ENCODE results near the gene TMEM168. TPM values are rescaled to one million over a fixed set of nuclear protein-coding genes. Genes with fewer than 3 reads are reported as not detected.

Gene TMEM168
- total and polyA plus RNA-seq, 4 experiments from 2014 or later: 3.7 to 31.9 (median 15.9) TPM

DNA sequence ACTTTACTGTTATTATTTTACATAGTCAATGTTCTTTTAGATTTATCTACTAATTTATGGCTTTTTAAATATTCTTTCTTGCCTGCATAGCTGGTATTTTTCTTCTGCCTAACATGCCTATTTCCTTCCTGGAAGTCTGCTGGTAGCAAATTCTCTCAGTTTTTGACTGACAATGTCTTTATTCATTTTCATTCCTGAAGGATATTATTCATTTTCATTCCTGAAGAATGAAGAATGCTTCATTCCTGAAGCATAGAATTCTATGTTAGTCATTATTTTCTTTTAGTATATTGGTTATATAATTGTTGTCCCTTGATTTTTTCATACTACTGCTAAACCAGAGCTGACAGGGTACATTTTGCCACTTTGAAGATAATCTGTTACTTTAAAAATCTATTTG is 41.8 kb downstream of the TMEM168 start:
- Mint-ChIP-seq H3K36me3 (peaks cover 0 to 1% of the 10 kb centered on the region in 2 donors), H3K9me3 (peaks cover 0 to 2% (median 0%) of the 10 kb centered on the region in 8 donors), H3K27ac (no peak overlapping the region), H3K4me3 (no peak overlapping the region), H3K4me1 (peaks cover 0 to 3% (median 0%) of the 10 kb centered on the region in 4 donors), H3K27me3 (no peaks in the 10 kb centered on the region)
- CTCF ChIA-PET (ENCODE audit: partially characterized antibody): no interaction called here
- POLR2A ChIA-PET (ENCODE audit: partially characterized antibody): no interaction called here
- no peaks in the 10 kb centered on the region for H3K36me3 ChIP-seq (ENCODE audit: insufficient read depth, low read length)
- DNase-seq: no peak
- no peaks in the 10 kb centered on the region for H3K4me1 ChIP-seq (ENCODE audit: insufficient read depth, low read length)
- intact Hi-C loops (cut with micrococcal nuclease): no loop called here
- H3K4me3 ChIP-seq (ENCODE audit: low read length in 2 of 2): no peak overlapping the region
- H3K27me3 ChIP-seq (ENCODE audit: insufficient read depth, low read length): no peaks in the 10 kb centered on the region
- H3K27ac ChIP-seq (ENCODE audit: low read depth, low read length): no peak overlapping the region
- no peaks in the 10 kb centered on the region for H3K9me3 ChIP-seq (ENCODE audit: control insufficient read depth in 1 of 2, low read length in 2 of 2)

DNA sequence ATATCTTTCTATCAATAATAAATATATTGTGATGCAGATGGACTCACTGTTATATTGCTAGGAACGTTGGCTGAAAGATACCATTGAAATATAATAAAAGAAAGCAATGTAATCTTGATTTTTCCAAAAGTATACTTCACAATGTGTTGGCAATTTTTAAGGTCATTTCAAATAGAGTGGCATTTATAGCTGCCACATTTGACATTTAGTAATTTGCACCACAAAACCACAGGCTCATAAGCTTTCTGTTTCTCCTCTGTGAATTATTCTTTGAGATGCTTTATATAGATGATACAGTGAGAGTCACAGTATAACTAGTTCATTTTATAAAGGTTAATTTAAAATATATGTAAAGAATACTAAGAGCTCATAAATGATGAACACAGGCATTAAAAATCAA is 44.6 kb downstream of the TMEM168 start:
- no peak overlapping the region for H3K4me3 Mint-ChIP-seq
- H3K9me3 Mint-ChIP-seq: peaks cover 0 to 7% (median 2%) of the 10 kb centered on the region in 8 donors
- no peak for DNase-seq
- H3K27ac Mint-ChIP-seq: no peak overlapping the region
- H3K4me1 ChIP-seq (ENCODE audit: insufficient read depth, low read length): no peaks in the 10 kb centered on the region
- intact Hi-C loops (cut with micrococcal nuclease): no loop called here
- peaks cover 1 to 2% of the 10 kb centered on the region in 2 donors for H3K36me3 Mint-ChIP-seq
- H3K27me3 ChIP-seq (ENCODE audit: insufficient read depth, low read length): no peaks in the 10 kb centered on the region
- peaks cover 0 to 5% of the 10 kb centered on the region in 2 donors for H3K27me3 Mint-ChIP-seq
- H3K9me3 ChIP-seq (ENCODE audit: control insufficient read depth in 1 of 2, low read length in 2 of 2): no peaks in the 10 kb centered on the region
- CTCF ChIA-PET (ENCODE audit: partially characterized antibody): no interaction called here
- no peak overlapping the region for H3K4me3 ChIP-seq (ENCODE audit: low read length in 2 of 2)
- POLR2A ChIA-PET (ENCODE audit: partially characterized antibody): no interaction called here
- H3K36me3 ChIP-seq (ENCODE audit: insufficient read depth, low read length): no peaks in the 10 kb centered on the region
- peaks cover 0 to under 1% (median 0%) of the 10 kb centered on the region in 4 donors for H3K4me1 Mint-ChIP-seq
- no peak overlapping the region for H3K27ac ChIP-seq (ENCODE audit: low read depth, low read length)

DNA sequence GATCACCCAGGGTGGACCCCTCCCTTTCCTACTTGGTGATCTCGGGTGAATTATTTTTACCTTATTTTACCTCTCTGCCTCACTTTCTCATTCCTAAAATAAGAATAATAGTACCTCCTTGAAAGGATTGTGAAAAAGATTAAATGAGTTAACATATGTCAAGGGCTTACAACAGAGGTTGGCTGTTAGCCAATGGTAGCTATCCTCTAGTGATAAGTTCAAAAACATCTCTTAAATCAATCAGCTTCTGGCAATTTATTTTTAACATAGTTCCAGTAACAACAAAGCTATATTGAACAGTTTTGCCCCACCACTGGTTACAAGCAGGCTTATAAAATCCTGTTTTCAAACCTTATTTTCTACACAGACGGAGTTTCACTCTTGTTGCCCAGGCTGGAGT is 45.4 kb downstream of the TMEM168 start:
- peaks cover 0 to 10% (median 4%) of the 10 kb centered on the region in 8 donors for H3K9me3 Mint-ChIP-seq
- Histone ChIP-seq H3K27me3 (ENCODE audit: insufficient read depth, low read length) (no peaks in the 10 kb centered on the region), H3K4me1 (ENCODE audit: insufficient read depth, low read length) (no peaks in the 10 kb centered on the region), H3K9me3 (ENCODE audit: control insufficient read depth in 1 of 2, low read length in 2 of 2) (no peaks in the 10 kb centered on the region), H3K36me3 (ENCODE audit: insufficient read depth, low read length) (no peaks in the 10 kb centered on the region), H3K27ac (ENCODE audit: low read depth, low read length) (no peak overlapping the region), H3K4me3 (ENCODE audit: low read length in 2 of 2) (no peak overlapping the region)
- ChIA-PET CTCF (ENCODE audit: partially characterized antibody) (no interaction called here), POLR2A (ENCODE audit: partially characterized antibody) (no interaction called here)
- H3K4me1 Mint-ChIP-seq: no peaks in the 10 kb centered on the region
- intact Hi-C loops (cut with micrococcal nuclease): no loop called here
- H3K4me3 Mint-ChIP-seq: no peak overlapping the region
- peaks cover 1 to 4% of the 10 kb centered on the region in 2 donors for H3K36me3 Mint-ChIP-seq
- no peak overlapping the region for H3K27ac Mint-ChIP-seq
- H3K27me3 Mint-ChIP-seq: peaks cover 0 to 5% of the 10 kb centered on the region in 2 donors
- DNase-seq: no peak

DNA sequence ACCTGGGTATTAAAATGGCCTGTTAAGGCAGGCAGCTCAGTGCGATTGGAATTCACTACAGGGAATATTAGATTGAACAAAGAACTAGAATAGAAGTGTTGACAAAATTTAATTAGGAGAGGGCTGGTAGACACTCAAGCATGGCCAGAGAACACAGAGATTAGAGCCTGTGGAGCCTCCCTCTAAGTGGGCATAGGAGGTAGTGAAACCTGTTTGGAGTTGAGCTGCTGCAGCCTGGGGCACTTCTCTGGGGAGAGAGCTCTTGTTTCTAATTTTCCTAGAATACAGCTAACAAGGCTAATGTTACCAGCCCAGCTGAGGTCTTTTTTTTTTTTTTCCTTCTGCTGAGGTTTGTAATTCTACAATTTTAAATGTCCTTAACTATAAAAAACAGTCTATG is 46.4 kb downstream of the TMEM168 start:
- H3K4me3 Mint-ChIP-seq: no peak overlapping the region

DNA sequence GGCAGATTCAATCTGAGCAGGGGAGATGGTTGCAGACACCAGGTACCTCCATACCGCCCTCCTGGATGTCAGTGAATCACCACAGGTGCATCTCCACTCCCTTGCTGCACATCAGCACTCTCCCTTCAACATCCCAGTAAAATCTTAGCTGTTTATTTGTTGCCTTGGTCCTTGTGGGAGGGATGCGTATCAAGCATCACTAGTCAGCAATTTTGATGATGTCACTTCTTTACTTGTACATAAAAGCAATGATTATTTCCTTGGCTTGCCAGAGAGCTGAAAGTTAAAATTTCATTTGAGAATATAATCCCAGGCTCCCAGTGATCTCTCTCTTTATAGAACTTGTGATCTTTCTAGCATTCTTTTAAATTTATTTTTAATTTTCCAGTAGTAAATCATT is 49.5 kb downstream of the TMEM168 start:
- intact Hi-C loops (cut with micrococcal nuclease): no loop called here
- Histone ChIP-seq H3K4me1 (ENCODE audit: insufficient read depth, low read length) (no peaks in the 10 kb centered on the region), H3K9me3 (ENCODE audit: control insufficient read depth in 1 of 2, low read length in 2 of 2) (peaks cover 0 to 3% of the 10 kb centered on the region in 2 donors), H3K27me3 (ENCODE audit: insufficient read depth, low read length) (no peaks in the 10 kb centered on the region), H3K27ac (ENCODE audit: low read depth, low read length) (no peak overlapping the region), H3K36me3 (ENCODE audit: insufficient read depth, low read length) (no peaks in the 10 kb centered on the region), H3K4me3 (ENCODE audit: low read length in 2 of 2) (no peak overlapping the region)
- no peak for DNase-seq
- CTCF ChIA-PET (ENCODE audit: partially characterized antibody): no interaction called here
- POLR2A ChIA-PET (ENCODE audit: partially characterized antibody): no interaction called here
- H3K27me3 Mint-ChIP-seq: peaks cover 0 to 5% of the 10 kb centered on the region in 2 donors
- H3K36me3 Mint-ChIP-seq: peaks cover 4% of the 10 kb centered on the region in 2 donors
- H3K27ac Mint-ChIP-seq: no peak overlapping the region
- peaks cover 0 to 40% (median 26%) of the 10 kb centered on the region in 8 donors for H3K9me3 Mint-ChIP-seq
- H3K4me1 Mint-ChIP-seq: no peaks in the 10 kb centered on the region
- H3K4me3 Mint-ChIP-seq: no peak overlapping the region

More for the DNA sequence above, 46.4 kb downstream of the TMEM168 start:
- Mint-ChIP-seq H3K36me3 (peaks cover 3 to 4% of the 10 kb centered on the region in 2 donors), H3K27me3 (peaks cover 0 to 5% of the 10 kb centered on the region in 2 donors), H3K9me3 (peaks cover 0 to 14% (median 8%) of the 10 kb centered on the region in 8 donors), H3K4me1 (no peaks in the 10 kb centered on the region), H3K27ac (no peak overlapping the region)
- Histone ChIP-seq H3K4me1 (ENCODE audit: insufficient read depth, low read length) (no peaks in the 10 kb centered on the region), H3K9me3 (ENCODE audit: control insufficient read depth in 1 of 2, low read length in 2 of 2) (no peaks in the 10 kb centered on the region), H3K4me3 (ENCODE audit: low read length in 2 of 2) (no peak overlapping the region), H3K36me3 (ENCODE audit: insufficient read depth, low read length) (no peaks in the 10 kb centered on the region), H3K27ac (ENCODE audit: low read depth, low read length) (no peak overlapping the region), H3K27me3 (ENCODE audit: insufficient read depth, low read length) (no peaks in the 10 kb centered on the region)
- intact Hi-C loops (cut with micrococcal nuclease): no loop called here
- ChIA-PET CTCF (ENCODE audit: partially characterized antibody) (no interaction called here), POLR2A (ENCODE audit: partially characterized antibody) (no interaction called here)
- DNase-seq: no peak

DNA sequence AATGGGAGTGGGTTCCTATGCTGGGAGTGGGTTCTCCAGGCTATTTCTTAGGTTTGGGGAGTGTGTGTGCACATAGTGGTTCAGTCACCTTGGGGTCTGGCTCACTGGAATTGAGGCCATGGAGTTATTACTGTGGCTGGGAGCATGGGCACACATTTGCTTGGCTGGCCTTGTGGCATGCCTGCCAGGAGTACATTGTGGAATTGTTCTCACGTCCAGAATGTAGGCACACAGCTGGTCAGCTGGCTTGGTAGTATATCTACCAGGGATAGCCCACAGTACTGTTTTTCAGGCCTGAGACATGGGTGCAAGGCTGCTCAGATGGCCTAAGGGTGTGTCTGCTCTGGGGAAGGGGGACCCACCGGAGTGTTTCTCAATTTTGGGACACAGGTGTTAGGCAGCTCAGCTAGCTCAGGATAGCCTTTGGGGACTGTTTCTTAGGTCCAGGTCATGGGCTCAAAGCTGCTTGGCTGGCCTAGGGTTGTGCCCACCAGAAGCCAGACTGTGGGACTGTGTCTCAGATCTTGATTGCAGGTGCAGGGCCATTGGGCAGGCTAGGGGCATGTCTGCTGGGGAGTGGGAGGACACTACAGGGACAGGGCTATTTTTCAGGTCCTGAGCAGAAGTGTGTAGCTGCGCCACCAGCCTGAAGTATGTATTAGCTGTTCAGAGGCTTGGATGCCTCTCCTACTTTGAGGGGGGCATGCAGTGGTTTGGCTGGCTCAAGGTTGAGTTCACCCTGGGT is 50.6 kb downstream of the TMEM168 start:
- peaks cover 4% of the 10 kb centered on the region in 2 donors for H3K36me3 Mint-ChIP-seq
- no peaks in the 10 kb centered on the region for H3K36me3 ChIP-seq (ENCODE audit: insufficient read depth, low read length)
- H3K4me1 ChIP-seq (ENCODE audit: insufficient read depth, low read length): no peaks in the 10 kb centered on the region
- no peak for DNase-seq
- H3K27ac Mint-ChIP-seq: no peak overlapping the region
- H3K4me1 Mint-ChIP-seq: no peaks in the 10 kb centered on the region
- POLR2A ChIA-PET (ENCODE audit: partially characterized antibody): no interaction called here
- H3K27me3 Mint-ChIP-seq: peaks cover 0 to 5% of the 10 kb centered on the region in 2 donors
- intact Hi-C loops (cut with micrococcal nuclease): no loop called here
- peaks cover 0 to 49% (median 34%) of the 10 kb centered on the region in 8 donors for H3K9me3 Mint-ChIP-seq
- CTCF ChIA-PET (ENCODE audit: partially characterized antibody): interaction anchor here (0.9 kb wide), 1 partner anchor 131 kb away, joined by 4 read pairs; no protein-coding TSS in a partner anchor
- no peak overlapping the region for H3K4me3 ChIP-seq (ENCODE audit: low read length in 2 of 2)
- H3K9me3 ChIP-seq (ENCODE audit: control insufficient read depth in 1 of 2, low read length in 2 of 2): peaks cover 0 to 4% of the 10 kb centered on the region in 2 donors
- no peak overlapping the region for H3K4me3 Mint-ChIP-seq
- H3K27me3 ChIP-seq (ENCODE audit: insufficient read depth, low read length): no peaks in the 10 kb centered on the region
- H3K27ac ChIP-seq (ENCODE audit: low read depth, low read length): no peak overlapping the region

DNA sequence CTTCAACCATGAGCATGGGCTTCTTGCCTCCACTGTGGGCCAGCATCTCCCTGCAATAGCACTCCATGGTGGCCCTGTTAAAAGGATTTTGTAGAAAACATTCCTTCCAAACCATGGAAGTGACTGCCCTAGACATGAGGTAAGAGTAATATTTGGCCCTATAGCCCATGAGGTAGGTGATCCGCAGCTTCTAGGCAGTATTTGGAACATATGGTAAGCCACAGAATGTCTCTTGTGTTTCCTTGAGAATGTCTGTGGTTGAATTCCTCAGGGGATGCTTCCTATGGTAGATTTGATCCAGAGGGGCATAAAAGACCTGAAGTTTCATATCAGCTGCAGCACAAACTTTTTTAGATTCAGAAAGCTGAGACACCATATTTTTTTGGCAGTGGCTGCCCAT is 54.9 kb downstream of the TMEM168 start:
- peaks cover 0 to 4% of the 10 kb centered on the region in 2 donors for H3K36me3 Mint-ChIP-seq
- intact Hi-C loops (cut with micrococcal nuclease): no loop called here
- H3K9me3 Mint-ChIP-seq: peaks cover 4 to 79% (median 57%) of the 10 kb centered on the region in 8 donors
- no peaks in the 10 kb centered on the region for H3K36me3 ChIP-seq (ENCODE audit: insufficient read depth, low read length)
- H3K4me3 Mint-ChIP-seq: no peak overlapping the region
- H3K4me3 ChIP-seq (ENCODE audit: low read length in 2 of 2): no peak overlapping the region
- no peak overlapping the region for H3K27ac ChIP-seq (ENCODE audit: low read depth, low read length)
- H3K27me3 Mint-ChIP-seq: peaks cover 0 to 2% of the 10 kb centered on the region in 2 donors
- H3K27ac Mint-ChIP-seq: no peak overlapping the region
- POLR2A ChIA-PET (ENCODE audit: partially characterized antibody): no interaction called here
- no peak for DNase-seq
- H3K4me1 ChIP-seq (ENCODE audit: insufficient read depth, low read length): no peaks in the 10 kb centered on the region
- CTCF ChIA-PET (ENCODE audit: partially characterized antibody): no interaction called here
- peaks cover 0 to 9% of the 10 kb centered on the region in 2 donors for H3K9me3 ChIP-seq (ENCODE audit: control insufficient read depth in 1 of 2, low read length in 2 of 2)
- no peaks in the 10 kb centered on the region for H3K4me1 Mint-ChIP-seq
- H3K27me3 ChIP-seq (ENCODE audit: insufficient read depth, low read length): no peaks in the 10 kb centered on the region

All from CD4-positive, alpha-beta memory T cell (primary cell).